COLO829 (cell line): ENCODE measurements around the gene C1orf210.

Experiments
- DNase-seq: peaks from one replicate; pipeline ENCODE4 v3.0.0; 2012; ENCODE audit warnings: low spot score

The C1orf210 gene

GRCh38 chr1:43247256-43247921 is 38.0 kb downstream of the C1orf210 start:
- DNase-seq = no peak

GRCh38 chr1:43246466-43247213 is 38.7 kb downstream of the C1orf210 start:
- no peak for DNase-seq

- DNase-seq = no peak
Measured at GRCh38 chr1:43243299-43243698, 42.1 kb downstream of the C1orf210 start.

GRCh38 chr1:43241413-43241836 is 44.0 kb downstream of the C1orf210 start:
- peak; percentile 38 for DNase-seq

- no peak for DNase-seq
Measured at GRCh38 chr1:43239484-43239883, 45.9 kb downstream of the C1orf210 start.

GRCh38 chr1:43238991-43239469 is 46.4 kb downstream of the C1orf210 start:
- no peak for DNase-seq

GRCh38 chr1:43238085-43238484 is 47.3 kb downstream of the C1orf210 start:
- peak; percentile 76 for DNase-seq

- DNase-seq = no peak
Measured at GRCh38 chr1:43237121-43237520, 48.3 kb downstream of the C1orf210 start.

GRCh38 chr1:43235451-43236121 is 49.8 kb downstream of the C1orf210 start:
- DNase-seq = no peak

- no peak for DNase-seq
Measured at GRCh38 chr1:43235040-43235439, 50.3 kb downstream of the C1orf210 start.

GRCh38 chr1:43234267-43234666 is 51.1 kb downstream of the C1orf210 start:
- no peak for DNase-seq

GRCh38 chr1:43233631-43234030 is 51.8 kb downstream of the C1orf210 start:
- no peak for DNase-seq

GRCh38 chr1:43232482-43232881 is 52.9 kb downstream of the C1orf210 start:
- no peak for DNase-seq

GRCh38 chr1:43232074-43232473 is 53.3 kb downstream of the C1orf210 start:
- no peak for DNase-seq
